HFF-Myc (cell line): ENCODE results near the gene IMPDH2.
A peak's percentile ranks its signal among the peaks of the same experiment; 100 is the strongest.

Source experiments
- DNase-seq: peaks from one replicate; pipeline ENCODE4 v3.0.0-alpha.2; 2011; ENCODE audit warnings: low read depth; ENCODE audit errors: extremely low read depth
- H3K4me3 ChIP-seq: replicated peaks from 2 replicates; pipeline ENCODE4 v1.5.1; 2011; ENCODE audit warnings: low read depth, mild to moderate bottlenecking, control low read depth, low read length
- CTCF ChIP-seq: IDR thresholded peaks from 2 replicates; pipeline ENCODE4 v1.5.1; 2012; ENCODE audit warnings: mild to moderate bottlenecking, low read depth, low read length, control low read depth; ENCODE audit errors: missing control alignments

Gene IMPDH2

DNA sequence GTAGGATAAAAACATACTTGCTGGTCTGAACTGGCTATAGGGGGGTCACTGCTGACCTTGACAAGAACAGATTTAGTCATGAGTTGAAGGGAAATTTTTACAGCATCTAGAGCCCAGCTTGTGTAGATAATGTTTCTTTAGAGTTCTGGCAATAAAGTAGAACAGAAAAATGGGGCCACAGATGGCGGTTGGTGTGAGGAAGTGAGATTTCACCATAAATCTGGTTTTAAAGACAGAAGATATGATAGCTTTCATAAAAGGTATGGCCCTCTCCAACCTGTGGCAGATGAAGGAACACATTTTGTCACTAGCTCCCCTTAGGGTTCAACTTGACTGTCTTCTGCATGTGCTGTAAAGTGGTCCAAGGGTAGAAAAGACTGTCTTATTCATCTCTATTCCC is 24.3 kb upstream of the IMPDH2 start:
- no peak overlapping the region for H3K4me3 ChIP-seq
- DNase-seq = no peak
- no peak for TF ChIP-seq CTCF

DNA sequence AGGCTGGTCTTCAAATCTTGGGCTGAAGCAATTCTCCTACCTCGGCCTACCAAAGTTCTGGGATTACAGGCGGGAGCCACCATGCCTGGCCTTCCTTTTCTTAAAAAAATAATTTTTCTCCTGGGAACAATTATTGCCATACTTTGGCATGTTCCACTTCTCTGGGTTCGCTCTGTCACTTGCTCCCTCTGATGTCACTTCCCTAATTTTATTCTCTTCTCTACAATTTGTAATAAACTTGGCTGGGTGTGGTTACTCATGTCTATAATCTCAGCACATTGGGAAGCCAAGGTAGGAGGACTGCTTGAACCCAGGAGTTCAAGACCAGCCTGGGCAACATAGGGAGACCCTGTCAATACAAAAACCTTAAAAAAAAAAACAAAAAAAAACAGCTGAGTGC is 6.1 kb upstream of the IMPDH2 start:
- H3K4me3 ChIP-seq = no peak overlapping the region
- DNase-seq = no peak
- TF ChIP-seq CTCF = no peak

GRCh38 chr3:49034650-49035049 is 5.5 kb upstream of the IMPDH2 start:
- DNase-seq = no peak
- no peak for TF ChIP-seq CTCF
- no peak overlapping the region for H3K4me3 ChIP-seq

DNA sequence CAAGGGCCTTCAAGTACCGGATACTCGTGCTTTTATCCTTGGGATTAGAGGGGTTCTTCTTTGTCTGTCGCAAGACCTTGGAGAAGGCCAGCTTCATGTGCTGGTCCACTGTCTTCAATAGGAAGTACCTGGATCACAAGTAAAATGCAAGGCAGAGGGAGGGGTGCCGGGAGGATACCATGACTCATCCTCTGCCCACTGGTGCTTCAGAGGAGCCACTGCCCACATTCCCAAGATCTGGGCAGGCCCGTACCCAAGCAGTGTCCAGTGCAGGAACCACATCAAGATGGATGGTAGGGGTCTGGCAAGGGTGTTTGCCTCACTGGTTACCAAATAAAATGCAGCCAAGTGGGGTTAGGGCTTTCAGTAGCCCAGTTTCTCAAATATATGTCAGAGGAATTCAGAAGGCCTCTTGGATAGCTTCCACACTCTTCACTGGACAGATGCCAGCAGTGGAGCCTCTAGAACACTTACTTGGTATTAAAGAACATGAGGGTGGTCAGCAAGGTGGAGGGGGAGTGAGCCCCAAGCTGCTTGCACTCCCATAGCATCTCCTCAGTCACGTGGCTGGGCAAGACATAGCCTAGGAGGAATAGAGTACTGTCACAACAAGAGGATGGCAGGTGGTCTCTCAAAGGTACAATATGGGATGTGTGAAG is 3.6 kb upstream of the IMPDH2 start:
- TF ChIP-seq CTCF = no peak
- no peak overlapping the region for H3K4me3 ChIP-seq
- no peak for DNase-seq

DNA sequence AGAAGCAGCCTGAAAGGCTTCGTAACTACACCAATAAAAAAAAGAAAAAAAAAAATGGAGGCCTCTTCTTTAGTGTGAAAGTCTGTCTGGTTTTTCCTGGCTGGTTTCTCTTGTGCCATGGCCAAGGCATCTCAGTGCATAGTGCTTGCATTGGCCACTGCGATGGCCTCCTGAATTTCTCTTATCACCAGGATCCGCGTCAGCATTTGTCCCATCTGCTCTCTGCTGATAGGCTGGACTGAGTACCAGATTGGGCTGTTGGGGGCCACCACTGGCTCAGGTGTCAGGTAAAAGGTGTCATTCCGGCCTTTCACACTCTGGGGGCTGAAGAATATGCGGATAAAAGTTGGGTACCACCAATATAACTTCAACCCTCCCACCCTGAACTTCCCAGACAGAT is 1.1 kb upstream of the IMPDH2 start:
- DNase-seq = no peak
- no peak for TF ChIP-seq CTCF

GRCh38 chr3:49029563-49029884 is 326 bp upstream of the IMPDH2 start:
- no peak for DNase-seq
- TF ChIP-seq CTCF = no peak
- H3K4me3 ChIP-seq = peak overlapping the region; percentile 92

More for the DNA sequence above, 1.1 kb upstream of the IMPDH2 start:
- H3K4me3 ChIP-seq = no peak overlapping the region

- no peak for TF ChIP-seq CTCF
- H3K4me3 ChIP-seq = peak overlapping the region; percentile 92
- no peak for DNase-seq
These were observed 913 bp downstream of the IMPDH2 start for GRCh38 chr3:49028298-49028672.
